ENCODE results near the gene VEZT. TPM values are rescaled to one million over a fixed set of nuclear protein-coding genes. Genes with fewer than 3 reads are reported as not detected.

The VEZT gene
- polyA plus RNA-seq, 1 of the 3 experiments (the other 2 are of a cell fraction): 41.2 TPM

DNA sequence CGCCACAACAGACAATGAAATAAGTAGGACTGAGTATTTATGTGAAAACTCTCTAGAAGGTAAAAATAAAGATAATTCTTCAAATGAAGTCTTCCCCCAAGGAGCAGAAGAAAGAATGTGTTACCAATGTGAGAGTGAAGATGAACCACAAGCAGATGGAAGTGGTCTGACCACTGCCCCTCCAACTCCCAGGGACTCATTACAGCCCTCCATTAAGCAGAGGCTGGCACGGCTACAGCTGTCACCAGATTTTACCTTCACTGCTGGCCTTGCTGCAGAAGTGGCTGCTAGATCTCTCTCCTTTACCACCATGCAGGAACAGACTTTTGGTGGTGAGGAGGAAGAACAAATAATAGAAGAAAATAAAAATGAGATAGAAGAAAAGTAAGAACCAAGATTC lies 82.7 kb downstream of the VEZT start:
- CTCF ChIA-PET: no interaction called here
- POLR2A ChIA-PET: no interaction called here

DNA sequence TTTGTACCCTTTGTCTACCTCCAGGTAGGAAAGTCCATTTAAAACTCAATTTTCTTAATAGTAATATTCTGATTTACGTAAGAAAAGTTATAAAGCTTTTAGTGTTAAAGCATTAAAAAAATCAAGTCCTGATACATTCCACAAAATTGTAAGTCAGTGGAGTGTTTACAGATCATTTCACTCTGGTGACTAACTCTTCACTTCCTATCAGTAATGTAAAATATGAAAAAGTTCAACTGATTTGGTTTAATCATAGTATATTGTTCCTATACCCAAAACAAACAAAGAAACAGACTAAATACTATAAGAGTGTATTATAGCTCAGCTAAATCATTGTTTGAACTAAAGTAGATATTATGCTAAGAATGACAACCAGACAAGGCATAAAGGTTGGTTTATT lies 85.9 kb downstream of the VEZT start:
- no peaks in the 10 kb centered on the region for H3K9me3 ChIP-seq
- peak overlapping the region; percentile 63 to 67; a peak in 3 of 4 replicates for H3K27ac ChIP-seq (ENCODE audit: low read depth in 2 of 2, low read length in 1 of 2)
- no peaks in the 10 kb centered on the region for H3K27me3 ChIP-seq (ENCODE audit: insufficient read depth)
- peaks cover 32% of the 10 kb centered on the region for H3F3A ChIP-seq (replicated peaks; ENCODE audit: insufficient read depth)
- H3K4me1 ChIP-seq (ENCODE audit: control insufficient read depth in 1 of 2, insufficient read depth in 2 of 2, low read depth in 1 of 2, low read length in 1 of 2): peaks cover 4 to 31% of the 10 kb centered on the region in 2 experiments
- ChIA-PET CTCF (interaction anchor here (0.9 to 1.6 kb wide), 2 partner anchors 32 to 34 kb away, joined by 4 to 5 read pairs; no protein-coding TSS in a partner anchor), POLR2A (no interaction called here)
- TF ChIP-seq YY1 (IDR thresholded peaks at IDR 0.05; ENCODE audit: low read depth) (no peak), MEF2A (IDR thresholded peaks at IDR 0.05; ENCODE audit: borderline replicate concordance, low read depth) (no peak), SIN3A (IDR thresholded peaks at IDR 0.05; ENCODE audit: borderline replicate concordance, low read depth, low read length) (no peak), JUND (IDR thresholded peaks at IDR 0.05) (no peak), RCOR1 (IDR thresholded peaks at IDR 0.05; ENCODE audit: low read length) (no peak)
- TF ChIP-seq, protein P1, sequence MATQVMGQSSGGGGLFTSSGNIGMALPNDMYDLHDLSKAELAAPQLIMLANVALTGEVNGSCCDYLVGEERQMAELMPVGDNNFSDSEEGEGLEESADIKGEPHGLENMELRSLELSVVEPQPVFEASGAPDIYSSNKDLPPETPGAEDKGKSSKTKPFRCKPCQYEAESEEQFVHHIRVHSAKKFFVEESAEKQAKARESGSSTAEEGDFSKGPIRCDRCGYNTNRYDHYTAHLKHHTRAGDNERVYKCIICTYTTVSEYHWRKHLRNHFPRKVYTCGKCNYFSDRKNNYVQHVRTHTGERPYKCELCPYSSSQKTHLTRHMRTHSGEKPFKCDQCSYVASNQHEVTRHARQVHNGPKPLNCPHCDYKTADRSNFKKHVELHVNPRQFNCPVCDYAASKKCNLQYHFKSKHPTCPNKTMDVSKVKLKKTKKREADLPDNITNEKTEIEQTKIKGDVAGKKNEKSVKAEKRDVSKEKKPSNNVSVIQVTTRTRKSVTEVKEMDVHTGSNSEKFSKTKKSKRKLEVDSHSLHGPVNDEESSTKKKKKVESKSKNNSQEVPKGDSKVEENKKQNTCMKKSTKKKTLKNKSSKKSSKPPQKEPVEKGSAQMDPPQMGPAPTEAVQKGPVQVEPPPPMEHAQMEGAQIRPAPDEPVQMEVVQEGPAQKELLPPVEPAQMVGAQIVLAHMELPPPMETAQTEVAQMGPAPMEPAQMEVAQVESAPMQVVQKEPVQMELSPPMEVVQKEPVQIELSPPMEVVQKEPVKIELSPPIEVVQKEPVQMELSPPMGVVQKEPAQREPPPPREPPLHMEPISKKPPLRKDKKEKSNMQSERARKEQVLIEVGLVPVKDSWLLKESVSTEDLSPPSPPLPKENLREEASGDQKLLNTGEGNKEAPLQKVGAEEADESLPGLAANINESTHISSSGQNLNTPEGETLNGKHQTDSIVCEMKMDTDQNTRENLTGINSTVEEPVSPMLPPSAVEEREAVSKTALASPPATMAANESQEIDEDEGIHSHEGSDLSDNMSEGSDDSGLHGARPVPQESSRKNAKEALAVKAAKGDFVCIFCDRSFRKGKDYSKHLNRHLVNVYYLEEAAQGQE (IDR thresholded peaks at IDR 0.05; ENCODE audit: low read depth, low read length): no peak
- H2AFZ ChIP-seq (ENCODE audit: low read depth): no peak overlapping the region
- H3K4me2 ChIP-seq: peak overlapping the region; percentile 2; the same call in 1 of the 2 replicates
- H3K4me3 ChIP-seq (ENCODE audit: low read depth in 2 of 2, low read length in 1 of 2): no peak overlapping the region
- 0 out of 2 replicates have a peak, but pooled peaks cover 4% of the 10 kb centered on the region for H3K79me2 ChIP-seq (ENCODE audit: insufficient read depth)
- no peak for DNase-seq
- H4K20me1 ChIP-seq (ENCODE audit: insufficient read depth): no peaks in the 10 kb centered on the region
- no peaks in the 10 kb centered on the region for H3K9me2 ChIP-seq
- H3K36me3 ChIP-seq (replicated peaks in 1 of 2; ENCODE audit: control insufficient read depth in 1 of 2, insufficient read depth in 2 of 2, low read length in 1 of 2): peaks cover 37 to 44% of the 10 kb centered on the region in 2 experiments
- 68% methylated on average over 1 of the region's 1 CpG for WGBS (ENCODE audit: low lambda C conversion rate)
- H3K9ac ChIP-seq: no peak overlapping the region

More for the DNA sequence above, 82.7 kb downstream of the VEZT start:
- no peak overlapping the region for H2AFZ ChIP-seq (ENCODE audit: low read depth)
- H3K9ac ChIP-seq: no peak overlapping the region
- WGBS (ENCODE audit: low lambda C conversion rate): 97% methylated on average over 2 of the region's 2 CpGs
- H3K27me3 ChIP-seq (ENCODE audit: insufficient read depth): no peaks in the 10 kb centered on the region
- 0 out of 2 replicates have a peak, but pooled peaks cover 4% of the 10 kb centered on the region for H3K79me2 ChIP-seq (ENCODE audit: insufficient read depth)
- H4K20me1 ChIP-seq (ENCODE audit: insufficient read depth): no peaks in the 10 kb centered on the region
- TF ChIP-seq TAF1 (IDR thresholded peaks at IDR 0.05; ENCODE audit: borderline replicate concordance, low read depth, low read length) (no peak), RCOR1 (IDR thresholded peaks at IDR 0.05; ENCODE audit: low read length) (no peak), YY1 (IDR thresholded peaks at IDR 0.05; ENCODE audit: low read depth) (no peak), RFX5 (IDR thresholded peaks at IDR 0.05; ENCODE audit: low read length) (no peak), TEAD4 (IDR thresholded peaks at IDR 0.05; ENCODE audit: borderline replicate concordance, insufficient read depth) (no peak)
- TF ChIP-seq, protein P2, sequence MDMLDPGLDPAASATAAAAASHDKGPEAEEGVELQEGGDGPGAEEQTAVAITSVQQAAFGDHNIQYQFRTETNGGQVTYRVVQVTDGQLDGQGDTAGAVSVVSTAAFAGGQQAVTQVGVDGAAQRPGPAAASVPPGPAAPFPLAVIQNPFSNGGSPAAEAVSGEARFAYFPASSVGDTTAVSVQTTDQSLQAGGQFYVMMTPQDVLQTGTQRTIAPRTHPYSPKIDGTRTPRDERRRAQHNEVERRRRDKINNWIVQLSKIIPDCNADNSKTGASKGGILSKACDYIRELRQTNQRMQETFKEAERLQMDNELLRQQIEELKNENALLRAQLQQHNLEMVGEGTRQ (IDR thresholded peaks at IDR 0.05; ENCODE audit: borderline replicate concordance, low read depth, low read length): no peak
- TF ChIP-seq, protein P1 (IDR thresholded peaks at IDR 0.05; ENCODE audit: low read depth, low read length): no peak
- TF ChIP-seq, protein P3, sequence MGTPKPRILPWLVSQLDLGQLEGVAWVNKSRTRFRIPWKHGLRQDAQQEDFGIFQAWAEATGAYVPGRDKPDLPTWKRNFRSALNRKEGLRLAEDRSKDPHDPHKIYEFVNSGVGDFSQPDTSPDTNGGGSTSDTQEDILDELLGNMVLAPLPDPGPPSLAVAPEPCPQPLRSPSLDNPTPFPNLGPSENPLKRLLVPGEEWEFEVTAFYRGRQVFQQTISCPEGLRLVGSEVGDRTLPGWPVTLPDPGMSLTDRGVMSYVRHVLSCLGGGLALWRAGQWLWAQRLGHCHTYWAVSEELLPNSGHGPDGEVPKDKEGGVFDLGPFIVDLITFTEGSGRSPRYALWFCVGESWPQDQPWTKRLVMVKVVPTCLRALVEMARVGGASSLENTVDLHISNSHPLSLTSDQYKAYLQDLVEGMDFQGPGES (IDR thresholded peaks at IDR 0.05; ENCODE audit: low read depth, low read length): no peak
- no peak overlapping the region for H3K27ac ChIP-seq (ENCODE audit: low read depth in 2 of 2, low read length in 1 of 2)
- no peaks in the 10 kb centered on the region for H3K9me2 ChIP-seq
- H3K36me3 ChIP-seq (replicated peaks in 1 of 2; ENCODE audit: control insufficient read depth in 1 of 2, insufficient read depth in 2 of 2, low read length in 1 of 2): peaks cover 54 to 60% of the 10 kb centered on the region in 2 experiments
- peaks cover 4 to 30% of the 10 kb centered on the region in 2 experiments for H3K4me1 ChIP-seq (ENCODE audit: control insufficient read depth in 1 of 2, insufficient read depth in 2 of 2, low read depth in 1 of 2, low read length in 1 of 2)
- no peak overlapping the region for H3K4me2 ChIP-seq
- no peak for DNase-seq
- peaks cover 27% of the 10 kb centered on the region for H3F3A ChIP-seq (replicated peaks; ENCODE audit: insufficient read depth)
- no peak overlapping the region for H3K4me3 ChIP-seq (ENCODE audit: low read depth in 2 of 2, low read length in 1 of 2)
- H3K9me3 ChIP-seq: no peaks in the 10 kb centered on the region
